Measurements from ENCODE around the gene CELSR2. TPM values are rescaled to one million over a fixed set of nuclear protein-coding genes. Genes with fewer than 3 reads are reported as not detected.

Gene CELSR2
- total and polyA plus RNA-seq, 2 of the 8 experiments (the other 6 are each of a cell fraction or from before 2014, with no cell fraction given) = 12.0 to 27.7 TPM

- no peak for TF ChIP-seq CHD7 (IDR thresholded peaks at IDR 0.05; ENCODE audit: insufficient replicate concordance, low read length)
Observed at GRCh38 chr1:109252893-109253802, 3.8 kb downstream of the CELSR2 start (continued).

Data from H1 (cell line).